ENCODE measurements around the gene RALBP1.

DNA sequence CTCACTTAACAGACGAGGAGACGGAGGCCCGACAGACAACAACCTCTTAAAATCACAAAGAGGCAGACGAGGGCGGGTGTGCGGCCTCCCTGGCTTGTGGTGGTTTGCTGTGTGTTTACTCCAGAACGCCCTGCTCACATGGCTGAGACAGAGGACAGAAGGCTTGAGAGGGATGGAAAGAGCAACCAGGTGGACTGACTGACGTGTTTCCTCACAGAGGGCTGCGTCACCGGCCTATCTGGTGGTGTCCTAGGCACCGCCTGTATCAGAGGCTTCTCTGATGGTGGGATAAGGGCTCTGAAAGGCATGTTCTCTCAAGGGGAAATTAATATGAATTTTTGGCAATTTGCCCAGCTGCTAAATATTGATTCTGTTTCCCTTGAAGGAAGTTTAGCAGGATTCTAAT lies 47.0 kb upstream of the RALBP1 start:
- TF ChIP-seq, protein P1, sequence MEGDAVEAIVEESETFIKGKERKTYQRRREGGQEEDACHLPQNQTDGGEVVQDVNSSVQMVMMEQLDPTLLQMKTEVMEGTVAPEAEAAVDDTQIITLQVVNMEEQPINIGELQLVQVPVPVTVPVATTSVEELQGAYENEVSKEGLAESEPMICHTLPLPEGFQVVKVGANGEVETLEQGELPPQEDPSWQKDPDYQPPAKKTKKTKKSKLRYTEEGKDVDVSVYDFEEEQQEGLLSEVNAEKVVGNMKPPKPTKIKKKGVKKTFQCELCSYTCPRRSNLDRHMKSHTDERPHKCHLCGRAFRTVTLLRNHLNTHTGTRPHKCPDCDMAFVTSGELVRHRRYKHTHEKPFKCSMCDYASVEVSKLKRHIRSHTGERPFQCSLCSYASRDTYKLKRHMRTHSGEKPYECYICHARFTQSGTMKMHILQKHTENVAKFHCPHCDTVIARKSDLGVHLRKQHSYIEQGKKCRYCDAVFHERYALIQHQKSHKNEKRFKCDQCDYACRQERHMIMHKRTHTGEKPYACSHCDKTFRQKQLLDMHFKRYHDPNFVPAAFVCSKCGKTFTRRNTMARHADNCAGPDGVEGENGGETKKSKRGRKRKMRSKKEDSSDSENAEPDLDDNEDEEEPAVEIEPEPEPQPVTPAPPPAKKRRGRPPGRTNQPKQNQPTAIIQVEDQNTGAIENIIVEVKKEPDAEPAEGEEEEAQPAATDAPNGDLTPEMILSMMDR (IDR thresholded peaks at IDR 0.05; ENCODE audit: poor library complexity, severe bottlenecking): no peak
- TF ChIP-seq RAD21 (conservative IDR thresholded peaks at IDR 0.05) (no peak), TAF1 (IDR thresholded peaks at IDR 0.05; ENCODE audit: low read depth) (no peak), POLR2AphosphoS5 (IDR thresholded peaks at IDR 0.05) (no peak), EP300 (conservative IDR thresholded peaks at IDR 0.05; ENCODE audit: poor library complexity, severe bottlenecking) (no peak), REST (IDR thresholded peaks at IDR 0.05; ENCODE audit: borderline replicate concordance) (no peak), MXI1 (conservative IDR thresholded peaks at IDR 0.05; ENCODE audit: poor library complexity, severe bottlenecking) (no peak), EZH2 (IDR thresholded peaks at IDR 0.05; ENCODE audit: borderline replicate concordance, insufficient read depth, low read length, poor library complexity, severe bottlenecking) (no peak), SMC3 (conservative IDR thresholded peaks at IDR 0.05; ENCODE audit: poor library complexity) (no peak)
